Activated CD8-positive, alpha-beta T cell treated with anti-CD3 and anti-CD28 coated beads for 36 hours (primary cell): ENCODE data around the gene EMC6. TPM values are rescaled to one million over a fixed set of nuclear protein-coding genes. Genes with fewer than 3 reads are reported as not detected.

ENCODE experiments used
- ATAC-seq: fragments of 200-7000 bp; cut with Tn5 transposase; one replicate; pipeline ENCODE4 v1.10.0; 2021; ENCODE audit warnings: mild to moderate bottlenecking, moderate library complexity
- CTCF ChIA-PET: fragments of 350-600 bp; sonication (Branson Sonifier 250); formaldehyde crosslinking; loops from one replicate; lab custom pipeline; 2021; ENCODE audit warnings: antibody characterized with exemption; lab: Charles Lee
- POLR2A ChIA-PET: fragments of 350-600 bp; sonication (Branson Sonifier 250); formaldehyde crosslinking; loops from one replicate; lab custom pipeline; 2021; ENCODE audit warnings: antibody characterized with exemption; lab: Charles Lee
- DNase-seq: peaks from one replicate; pipeline ENCODE4 v3.0.0-alpha.2; 2020
- H3K27ac Mint-ChIP-seq: one replicate; pipeline ENCODE4 v1.8.0; 2021; ENCODE audit warnings: mild to moderate bottlenecking, mixed read lengths
- H3K27me3 Mint-ChIP-seq: one replicate; pipeline ENCODE4 v1.8.0; 2021; ENCODE audit warnings: mixed read lengths
- H3K36me3 Mint-ChIP-seq: one replicate; pipeline ENCODE4 v1.8.0; 2021; ENCODE audit warnings: low read depth, mixed read lengths
- H3K4me1 Mint-ChIP-seq: one replicate; pipeline ENCODE4 v1.8.0; 2021; ENCODE audit warnings: low read depth, mixed read lengths
- H3K4me3 Mint-ChIP-seq: one replicate; pipeline ENCODE4 v1.8.0; 2021; ENCODE audit warnings: mild to moderate bottlenecking, moderate library complexity, mixed read lengths
- H3K9me3 Mint-ChIP-seq: one replicate; pipeline ENCODE4 v1.8.0; 2021; ENCODE audit warnings: mixed read lengths
- intact Hi-C: fragments of 100-400 bp; cut with micrococcal nuclease; formaldehyde crosslinking; loops from one replicate; pipeline ENCODE4 v1.10.0; 2022
- total RNA-seq, 2 experiments: library from RNA; stranded (reverse); gene quantifications; one replicate each; pipeline ENCODE4 v1.2.3, GENCODE V29; 2021
- TF ChIP-seq, protein P1 (sequence below): fragments of 200-600 bp; IDR thresholded peaks from one replicate; pipeline ENCODE4 v1.8.0; 2022; ENCODE audit warnings: antibody characterized with exemption, mild to moderate bottlenecking

EMC6 gene
- total RNA-seq, 2 experiments from 2014 or later: 50.8 to 58.7 TPM

- DNase-seq (peak; percentile 74), ATAC-seq (peak; percentile 83)
- Mint-ChIP-seq H3K36me3 (peaks cover 8% of the 10 kb centered on the region), H3K9me3 (no peaks in the 10 kb centered on the region), H3K4me3 (no peak overlapping the region), H3K27ac (no peak overlapping the region), H3K27me3 (no peaks in the 10 kb centered on the region), H3K4me1 (peaks cover 12% of the 10 kb centered on the region)
- CTCF ChIA-PET: interaction anchor here (0.6 to 3.1 kb wide), 13 partner anchors 10 to 599 kb away, joined by 3 to 21 read pairs (median 4); partner anchors contain the start of genes CTNS and SHPK
- intact Hi-C loops: no loop called here
- POLR2A ChIA-PET: interaction anchor here (0.5 to 0.6 kb wide), 3 partner anchors 107 to 1228 kb away, joined by 3 read pairs; no protein-coding TSS in a partner anchor
- TF ChIP-seq, protein P1, sequence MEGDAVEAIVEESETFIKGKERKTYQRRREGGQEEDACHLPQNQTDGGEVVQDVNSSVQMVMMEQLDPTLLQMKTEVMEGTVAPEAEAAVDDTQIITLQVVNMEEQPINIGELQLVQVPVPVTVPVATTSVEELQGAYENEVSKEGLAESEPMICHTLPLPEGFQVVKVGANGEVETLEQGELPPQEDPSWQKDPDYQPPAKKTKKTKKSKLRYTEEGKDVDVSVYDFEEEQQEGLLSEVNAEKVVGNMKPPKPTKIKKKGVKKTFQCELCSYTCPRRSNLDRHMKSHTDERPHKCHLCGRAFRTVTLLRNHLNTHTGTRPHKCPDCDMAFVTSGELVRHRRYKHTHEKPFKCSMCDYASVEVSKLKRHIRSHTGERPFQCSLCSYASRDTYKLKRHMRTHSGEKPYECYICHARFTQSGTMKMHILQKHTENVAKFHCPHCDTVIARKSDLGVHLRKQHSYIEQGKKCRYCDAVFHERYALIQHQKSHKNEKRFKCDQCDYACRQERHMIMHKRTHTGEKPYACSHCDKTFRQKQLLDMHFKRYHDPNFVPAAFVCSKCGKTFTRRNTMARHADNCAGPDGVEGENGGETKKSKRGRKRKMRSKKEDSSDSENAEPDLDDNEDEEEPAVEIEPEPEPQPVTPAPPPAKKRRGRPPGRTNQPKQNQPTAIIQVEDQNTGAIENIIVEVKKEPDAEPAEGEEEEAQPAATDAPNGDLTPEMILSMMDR: peak; percentile 44
Observed at GRCh38 chr17:3647769-3648555, 20.6 kb upstream of the EMC6 start.

- Mint-ChIP-seq H3K4me3 (no peak overlapping the region), H3K4me1 (no peaks in the 10 kb centered on the region), H3K36me3 (no peaks in the 10 kb centered on the region), H3K27ac (no peak overlapping the region), H3K9me3 (no peaks in the 10 kb centered on the region), H3K27me3 (no peaks in the 10 kb centered on the region)
- TF ChIP-seq, protein P1: no peak
- POLR2A ChIA-PET: no interaction called here
- no peak for DNase-seq
- ATAC-seq: no peak
- CTCF ChIA-PET: no interaction called here
- intact Hi-C loops: no loop called here
Observed at GRCh38 chr17:3655766-3656165, 12.8 kb upstream of the EMC6 start.

- no peaks in the 10 kb centered on the region for H3K27me3 Mint-ChIP-seq
- TF ChIP-seq, protein P1: no peak
- DNase-seq (no peak), ATAC-seq (no peak)
- H3K4me3 Mint-ChIP-seq: no peak overlapping the region
- no peaks in the 10 kb centered on the region for H3K9me3 Mint-ChIP-seq
- no peak overlapping the region for H3K27ac Mint-ChIP-seq
- intact Hi-C loops: no loop called here
- no peaks in the 10 kb centered on the region for H3K4me1 Mint-ChIP-seq
- ChIA-PET POLR2A (no interaction called here), CTCF (no interaction called here)
- no peaks in the 10 kb centered on the region for H3K36me3 Mint-ChIP-seq
Observed at GRCh38 chr17:3656353-3656752, 12.3 kb upstream of the EMC6 start.

DNA sequence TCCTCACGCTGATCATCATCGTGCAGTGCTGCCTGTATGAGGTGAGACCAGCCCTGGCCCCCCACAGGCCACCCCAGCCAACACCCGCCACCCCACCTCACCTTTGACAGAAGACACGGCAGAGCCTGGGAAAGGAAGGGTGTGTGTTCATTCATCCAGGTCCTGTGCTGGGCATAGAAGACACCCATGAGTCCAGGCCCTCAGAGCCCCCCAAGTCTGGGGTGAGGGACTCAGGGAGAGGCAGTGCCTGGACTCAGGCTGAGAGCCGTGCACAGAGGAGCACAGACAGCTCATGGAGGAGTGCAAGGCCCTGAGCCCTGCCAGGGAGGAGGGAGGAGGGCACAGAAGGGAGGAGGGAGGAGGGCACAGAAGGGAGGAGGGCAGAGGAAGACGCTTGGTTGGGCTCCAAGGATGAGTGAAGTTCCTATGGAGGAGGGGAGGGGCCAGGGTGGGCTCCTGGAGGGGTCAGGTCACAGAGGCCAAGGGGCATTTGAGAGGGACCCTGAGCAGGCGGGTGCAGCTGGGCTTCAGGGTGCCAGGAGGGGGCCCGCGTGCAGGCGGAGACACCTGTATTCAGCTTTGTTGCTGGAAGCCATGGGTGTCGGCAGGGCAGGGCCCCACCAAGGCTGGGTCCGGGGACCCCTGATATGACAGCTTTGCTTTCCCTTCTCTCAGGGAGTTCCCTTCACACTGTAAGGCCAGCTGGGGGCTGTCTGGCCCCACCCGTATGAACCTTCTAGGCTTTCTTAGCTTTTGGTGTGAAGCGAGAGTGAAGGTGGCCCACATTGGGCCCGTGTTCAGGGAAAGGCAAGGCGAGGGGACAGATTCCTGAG is 11.6 kb upstream of the EMC6 start:
- no peak for DNase-seq
- intact Hi-C loops: no loop called here
- Mint-ChIP-seq H3K36me3 (no peaks in the 10 kb centered on the region), H3K27ac (no peak overlapping the region), H3K27me3 (no peaks in the 10 kb centered on the region), H3K9me3 (no peaks in the 10 kb centered on the region), H3K4me3 (no peak overlapping the region), H3K4me1 (no peaks in the 10 kb centered on the region)
- CTCF ChIA-PET: no interaction called here
- POLR2A ChIA-PET: interaction anchor here (0.5 to 1.7 kb wide), 2 partner anchors 10 to 69 kb away, joined by 3 to 4 read pairs; no protein-coding TSS in a partner anchor
- TF ChIP-seq, protein P1: no peak
- ATAC-seq: no peak

DNA sequence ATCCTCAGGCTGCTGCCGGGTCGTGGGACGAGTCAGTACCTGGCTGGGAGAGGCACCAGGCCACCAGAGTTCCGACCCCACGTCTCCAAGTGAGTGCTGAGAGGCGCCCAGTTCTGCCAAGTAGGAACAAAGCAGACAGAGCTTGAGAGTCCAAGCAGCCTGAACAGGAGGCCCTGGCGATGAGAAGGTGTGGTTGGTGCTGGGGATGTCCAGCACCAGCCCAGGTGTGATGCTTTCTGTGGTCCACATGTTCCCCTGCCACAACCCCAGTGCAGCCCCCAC is 11.1 kb upstream of the EMC6 start:
- TF ChIP-seq, protein P1: no peak
- DNase-seq (no peak), ATAC-seq (no peak)
- intact Hi-C loops: no loop called here
- POLR2A ChIA-PET: interaction anchor here (0.6 to 1.7 kb wide), 3 partner anchors 10 to 64 kb away, joined by 3 to 4 read pairs (median 3); no protein-coding TSS in a partner anchor
- CTCF ChIA-PET: no interaction called here
- H3K4me1 Mint-ChIP-seq: no peaks in the 10 kb centered on the region
- no peaks in the 10 kb centered on the region for H3K36me3 Mint-ChIP-seq
- H3K27ac Mint-ChIP-seq: no peak overlapping the region
- no peaks in the 10 kb centered on the region for H3K27me3 Mint-ChIP-seq
- no peaks in the 10 kb centered on the region for H3K9me3 Mint-ChIP-seq
- no peak overlapping the region for H3K4me3 Mint-ChIP-seq
